Osteoblast (primary cell): ENCODE data around the gene ZSCAN10. TPM values are rescaled to one million over a fixed set of nuclear protein-coding genes. Genes with fewer than 3 reads are reported as not detected.
A peak's percentile ranks its signal among the peaks of the same experiment; 100 is the strongest.

ENCODE experiments used
- DNase-seq: peaks from one replicate; pipeline ENCODE4 v3.0.0; 2011; ENCODE audit warnings: low spot score, mixed read lengths; ENCODE audit not compliant: insufficient read length; ENCODE audit errors: missing footprints
- H2AFZ ChIP-seq: 2 replicates; pipeline ENCODE4 v1.6.0; 2011; ENCODE audit warnings: mild to moderate bottlenecking, low read length
- H3K27ac ChIP-seq: 2 replicates; pipeline ENCODE4 v1.5.1; 2011; ENCODE audit warnings: mild to moderate bottlenecking, low read depth, low read length, moderate library complexity
- H3K27me3 ChIP-seq: 2 replicates; pipeline ENCODE4 v1.6.0; 2012; ENCODE audit warnings: mild to moderate bottlenecking, control low read depth, inconsistent platforms, low read length, moderate library complexity; ENCODE audit not compliant: insufficient read depth
- H3K36me3 ChIP-seq: 2 replicates; pipeline ENCODE4 v1.5.1; 2011; ENCODE audit warnings: mild to moderate bottlenecking, low read length, control low read depth, moderate library complexity; ENCODE audit not compliant: insufficient read depth
- H3K4me1 ChIP-seq: 2 replicates; pipeline ENCODE4 v1.5.1; 2011; ENCODE audit warnings: mild to moderate bottlenecking, low read length, control low read depth, moderate library complexity; ENCODE audit not compliant: insufficient read depth
- H3K4me2 ChIP-seq: 2 replicates; pipeline ENCODE4 v1.6.0; 2011; ENCODE audit warnings: mild to moderate bottlenecking, low read length; ENCODE audit not compliant: insufficient read depth
- H3K4me3 ChIP-seq: fragments of 200-600 bp; sonication (generic); 3 replicates; pipeline ENCODE4 v1.5.1; 2012; ENCODE audit warnings: mild to moderate bottlenecking, low read length, inconsistent platforms; ENCODE audit not compliant: insufficient read depth
- H3K79me2 ChIP-seq: 2 replicates; pipeline ENCODE4 v1.6.0; 2012; ENCODE audit warnings: mild to moderate bottlenecking, low read length, control low read depth, inconsistent platforms; ENCODE audit not compliant: insufficient read depth
- H3K9me3 ChIP-seq: 2 replicates; pipeline ENCODE4 v1.5.1; 2011; ENCODE audit warnings: low read depth, low read length, control low read depth
- H4K20me1 ChIP-seq: 2 replicates; pipeline ENCODE4 v1.6.0; 2012; ENCODE audit warnings: mild to moderate bottlenecking, low read length, control low read depth; ENCODE audit not compliant: insufficient read depth
- CTCF ChIP-seq: IDR thresholded peaks from 2 replicates; pipeline ENCODE4 v1.5.1; 2011; ENCODE audit warnings: mild to moderate bottlenecking, low read depth, low read length, moderate library complexity; ENCODE audit errors: extremely low read depth
- total RNA-seq: library from RNA; depleted of rRNA; stranded (reverse); fragments of >200 nt; gene quantifications from 2 replicates; pipeline ENCODE4 v1.2.3, GENCODE V29; 2012

ZSCAN10 gene
- total RNA-seq, 1 donor, result not detected

- H2AFZ ChIP-seq, result no peak overlapping the region
- no peak for TF ChIP-seq CTCF
- H4K20me1 ChIP-seq, result no peaks in the 10 kb centered on the region
- H3K4me3 ChIP-seq, result no peak overlapping the region
- no peaks in the 10 kb centered on the region for H3K4me1 ChIP-seq
- H3K4me2 ChIP-seq, result no peak overlapping the region
- no peaks in the 10 kb centered on the region for H3K36me3 ChIP-seq
- H3K27me3 ChIP-seq, result no peaks in the 10 kb centered on the region
- H3K27ac ChIP-seq, result no peak overlapping the region
- no peaks in the 10 kb centered on the region for H3K79me2 ChIP-seq
- DNase-seq, result peak; percentile 87
- H3K9me3 ChIP-seq, result no peaks in the 10 kb centered on the region
Measured at GRCh38 chr16:3091551-3091950, 7.5 kb downstream of the ZSCAN10 start.

- Histone ChIP-seq H4K20me1 (no peaks in the 10 kb centered on the region), H3K27me3 (peaks cover 2% of the 10 kb centered on the region), H3K9me3 (no peaks in the 10 kb centered on the region), H2AFZ (no peak overlapping the region), H3K27ac (no peak overlapping the region), H3K4me1 (no peaks in the 10 kb centered on the region), H3K4me2 (no peak overlapping the region), H3K4me3 (no peak overlapping the region), H3K36me3 (no peaks in the 10 kb centered on the region), H3K79me2 (no peaks in the 10 kb centered on the region)
- no peak for TF ChIP-seq CTCF
- DNase-seq, result peak; percentile 69
Measured at GRCh38 chr16:3089717-3090592, 9.1 kb downstream of the ZSCAN10 start.

- Histone ChIP-seq H3K4me1 (no peaks in the 10 kb centered on the region), H3K4me2 (no peak overlapping the region), H4K20me1 (no peaks in the 10 kb centered on the region), H3K4me3 (no peak overlapping the region), H2AFZ (no peak overlapping the region), H3K27me3 (peaks cover 8% of the 10 kb centered on the region), H3K36me3 (no peaks in the 10 kb centered on the region), H3K79me2 (no peaks in the 10 kb centered on the region), H3K27ac (no peak overlapping the region), H3K9me3 (no peaks in the 10 kb centered on the region)
- TF ChIP-seq CTCF, result no peak
- DNase-seq, result peak; percentile 57
Measured at GRCh38 chr16:3088925-3089716, 10.0 kb downstream of the ZSCAN10 start.

- TF ChIP-seq CTCF, result no peak
- Histone ChIP-seq H3K4me3 (no peak overlapping the region), H3K27me3 (peaks cover 8% of the 10 kb centered on the region), H3K9me3 (no peaks in the 10 kb centered on the region), H3K4me1 (no peaks in the 10 kb centered on the region), H3K4me2 (no peak overlapping the region), H4K20me1 (no peaks in the 10 kb centered on the region), H2AFZ (no peak overlapping the region), H3K79me2 (no peaks in the 10 kb centered on the region), H3K36me3 (no peaks in the 10 kb centered on the region), H3K27ac (no peak overlapping the region)
- DNase-seq, result peak; percentile 70
Measured at GRCh38 chr16:3088450-3088849, 10.6 kb downstream of the ZSCAN10 start.
